ENCODE measurements around the gene PLA2G2E.

GRCh38 chr1:19877821-19878636, 45.4 kb downstream of the PLA2G2E start:
- no peak for TF ChIP-seq CTCF (IDR thresholded peaks at IDR 0.05)
- no peak for TF ChIP-seq POLR2A (IDR thresholded peaks at IDR 0.05)

Measured in lower leg skin (tissue), 3 donors.